Measurements from ENCODE around the gene UPP1. TPM values are rescaled to one million over a fixed set of nuclear protein-coding genes. Genes with fewer than 3 reads are reported as not detected.

UPP1 gene
- total RNA-seq, 2 experiments from 2014 or later: 89.6 to 93.3 TPM

DNA sequence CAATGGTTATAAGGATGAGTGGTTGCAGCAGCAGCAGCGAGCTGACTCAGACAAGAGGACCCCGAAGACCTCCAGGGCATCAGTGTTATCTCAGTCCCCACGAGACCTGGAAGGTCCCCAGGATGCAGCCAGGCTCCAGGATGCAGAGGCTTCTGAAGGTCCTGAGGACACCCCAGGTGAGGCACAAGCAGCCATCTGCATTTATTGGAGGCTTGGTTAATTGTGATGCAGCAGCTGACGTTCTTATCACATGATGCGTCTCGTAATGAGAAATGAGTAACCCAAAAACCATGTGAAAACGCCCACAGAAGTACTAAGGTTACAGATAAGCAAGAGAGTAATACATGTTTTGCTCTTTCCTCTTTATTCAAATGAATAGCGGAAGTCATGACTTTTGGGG is 36.3 kb upstream of the UPP1 start:
- intact Hi-C loops (cut with micrococcal nuclease): no loop called here

DNA sequence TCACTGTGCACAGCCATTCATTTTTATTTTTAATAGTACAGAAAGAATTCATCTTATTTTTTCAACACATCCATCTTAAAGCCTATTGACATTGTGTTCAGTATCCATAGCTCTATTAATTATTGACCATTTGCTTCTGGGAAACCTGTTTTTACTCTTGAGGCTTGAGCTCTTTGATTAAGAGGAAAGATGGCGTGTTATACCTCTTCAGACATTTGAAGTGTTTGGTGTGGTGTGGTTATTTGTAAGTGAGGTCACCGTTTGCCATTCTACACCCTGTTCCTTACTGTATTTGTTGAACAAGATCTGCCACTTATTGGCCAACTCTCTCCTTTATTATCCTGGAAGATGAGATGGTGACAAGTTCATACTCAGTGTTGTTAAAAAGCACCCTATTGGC is 35.3 kb upstream of the UPP1 start:
- POLR2A ChIA-PET: interaction anchor here (1.4 kb wide), 1 partner anchor 31 kb away, joined by 7 read pairs; no protein-coding TSS in a partner anchor
- intact Hi-C loops (cut with micrococcal nuclease): no loop called here
- ATAC-seq: no peak

More for the DNA sequence above, 36.3 kb upstream of the UPP1 start:
- POLR2A ChIA-PET: interaction anchor here (1.4 kb wide), 1 partner anchor 32 kb away, joined by 7 read pairs; no protein-coding TSS in a partner anchor
- H3K27ac Mint-ChIP-seq: no peak overlapping the region
- CTCF ChIA-PET: interaction anchor here (0.8 to 1.0 kb wide), 2 partner anchors 58 to 64 kb away, joined by 3 to 4 read pairs; no protein-coding TSS in a partner anchor
- peaks cover 2% of the 10 kb centered on the region for H3K36me3 Mint-ChIP-seq (ENCODE audit: low read depth)
- ATAC-seq: peak; percentile 76
- DNase-seq: peak; percentile 58
- no peak overlapping the region for H3K4me3 Mint-ChIP-seq
- no peaks in the 10 kb centered on the region for H3K27me3 Mint-ChIP-seq
- H3K9me3 Mint-ChIP-seq: peaks cover 7% of the 10 kb centered on the region
- peaks cover 7% of the 10 kb centered on the region for H3K4me1 Mint-ChIP-seq (ENCODE audit: low read depth)
- TF ChIP-seq, protein P1, sequence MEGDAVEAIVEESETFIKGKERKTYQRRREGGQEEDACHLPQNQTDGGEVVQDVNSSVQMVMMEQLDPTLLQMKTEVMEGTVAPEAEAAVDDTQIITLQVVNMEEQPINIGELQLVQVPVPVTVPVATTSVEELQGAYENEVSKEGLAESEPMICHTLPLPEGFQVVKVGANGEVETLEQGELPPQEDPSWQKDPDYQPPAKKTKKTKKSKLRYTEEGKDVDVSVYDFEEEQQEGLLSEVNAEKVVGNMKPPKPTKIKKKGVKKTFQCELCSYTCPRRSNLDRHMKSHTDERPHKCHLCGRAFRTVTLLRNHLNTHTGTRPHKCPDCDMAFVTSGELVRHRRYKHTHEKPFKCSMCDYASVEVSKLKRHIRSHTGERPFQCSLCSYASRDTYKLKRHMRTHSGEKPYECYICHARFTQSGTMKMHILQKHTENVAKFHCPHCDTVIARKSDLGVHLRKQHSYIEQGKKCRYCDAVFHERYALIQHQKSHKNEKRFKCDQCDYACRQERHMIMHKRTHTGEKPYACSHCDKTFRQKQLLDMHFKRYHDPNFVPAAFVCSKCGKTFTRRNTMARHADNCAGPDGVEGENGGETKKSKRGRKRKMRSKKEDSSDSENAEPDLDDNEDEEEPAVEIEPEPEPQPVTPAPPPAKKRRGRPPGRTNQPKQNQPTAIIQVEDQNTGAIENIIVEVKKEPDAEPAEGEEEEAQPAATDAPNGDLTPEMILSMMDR (IDR thresholded peaks at IDR 0.05): no peak

DNA sequence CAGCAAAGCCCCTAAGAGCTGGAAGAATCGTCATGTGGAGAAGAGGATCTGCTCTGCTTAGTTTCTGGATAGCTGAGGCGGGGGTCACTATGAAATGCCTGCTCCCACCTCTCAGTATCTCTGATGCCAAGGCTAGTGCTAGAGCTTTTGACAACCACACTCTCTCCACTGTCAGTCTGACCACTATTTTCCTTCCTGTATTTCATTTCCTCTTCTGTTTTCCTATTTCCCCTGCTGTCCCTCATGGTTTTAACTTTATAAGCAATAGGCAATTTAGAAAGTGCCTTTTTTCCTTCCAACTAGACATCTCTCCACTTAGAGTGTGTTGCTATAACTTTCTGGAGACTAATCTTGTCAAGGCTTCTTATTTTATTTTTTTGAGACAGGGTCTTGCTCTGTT is 30.1 kb upstream of the UPP1 start:
- Mint-ChIP-seq H3K9me3 (peaks cover 17% of the 10 kb centered on the region), H3K27me3 (peaks cover 5% of the 10 kb centered on the region), H3K4me1 (ENCODE audit: low read depth) (no peaks in the 10 kb centered on the region), H3K4me3 (no peak overlapping the region), H3K36me3 (ENCODE audit: low read depth) (peaks cover 7% of the 10 kb centered on the region), H3K27ac (no peak overlapping the region)
- intact Hi-C loops (cut with micrococcal nuclease): no loop called here
- ATAC-seq (no peak), DNase-seq (no peak)
- ChIA-PET POLR2A (no interaction called here), CTCF (no interaction called here)
- TF ChIP-seq, protein P1 (IDR thresholded peaks at IDR 0.05): no peak

More for the DNA sequence above, 35.3 kb upstream of the UPP1 start:
- DNase-seq: no peak
- TF ChIP-seq, protein P1 (IDR thresholded peaks at IDR 0.05): no peak
- no peaks in the 10 kb centered on the region for H3K27me3 Mint-ChIP-seq
- H3K4me1 Mint-ChIP-seq (ENCODE audit: low read depth): peaks cover 7% of the 10 kb centered on the region
- CTCF ChIA-PET: interaction anchor here (1.0 kb wide), 1 partner anchor 47 kb away, joined by 3 read pairs; no protein-coding TSS in a partner anchor
- H3K27ac Mint-ChIP-seq: no peak overlapping the region
- peaks cover 2% of the 10 kb centered on the region for H3K36me3 Mint-ChIP-seq (ENCODE audit: low read depth)
- H3K4me3 Mint-ChIP-seq: no peak overlapping the region
- peaks cover 11% of the 10 kb centered on the region for H3K9me3 Mint-ChIP-seq

DNA sequence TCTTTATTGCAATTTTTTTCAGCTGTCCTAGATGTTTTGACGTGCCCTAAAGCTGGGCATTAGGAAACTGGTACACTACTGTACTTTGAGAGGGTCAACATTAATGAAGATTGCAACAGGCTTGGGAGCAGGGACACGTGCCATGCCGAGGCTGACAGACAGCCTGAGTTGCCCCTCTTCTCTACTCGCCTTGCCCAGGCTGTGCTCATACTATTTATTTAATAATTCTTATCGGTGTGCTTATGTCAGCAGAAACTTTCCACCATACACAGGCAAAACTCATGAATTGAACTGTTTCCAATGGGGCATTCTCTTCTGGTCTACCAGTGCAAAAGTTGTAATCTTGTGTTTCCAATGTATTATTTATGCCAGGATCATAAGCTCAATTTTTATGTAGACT is 29.4 kb upstream of the UPP1 start:
- Mint-ChIP-seq H3K4me1 (ENCODE audit: low read depth) (no peaks in the 10 kb centered on the region), H3K4me3 (no peak overlapping the region), H3K27me3 (peaks cover 5% of the 10 kb centered on the region), H3K36me3 (ENCODE audit: low read depth) (peaks cover 7% of the 10 kb centered on the region), H3K27ac (no peak overlapping the region), H3K9me3 (peaks cover 17% of the 10 kb centered on the region)
- no peak for DNase-seq
- CTCF ChIA-PET: no interaction called here
- intact Hi-C loops (cut with micrococcal nuclease): no loop called here
- TF ChIP-seq, protein P1 (IDR thresholded peaks at IDR 0.05): no peak
- POLR2A ChIA-PET: no interaction called here
- ATAC-seq: no peak

DNA sequence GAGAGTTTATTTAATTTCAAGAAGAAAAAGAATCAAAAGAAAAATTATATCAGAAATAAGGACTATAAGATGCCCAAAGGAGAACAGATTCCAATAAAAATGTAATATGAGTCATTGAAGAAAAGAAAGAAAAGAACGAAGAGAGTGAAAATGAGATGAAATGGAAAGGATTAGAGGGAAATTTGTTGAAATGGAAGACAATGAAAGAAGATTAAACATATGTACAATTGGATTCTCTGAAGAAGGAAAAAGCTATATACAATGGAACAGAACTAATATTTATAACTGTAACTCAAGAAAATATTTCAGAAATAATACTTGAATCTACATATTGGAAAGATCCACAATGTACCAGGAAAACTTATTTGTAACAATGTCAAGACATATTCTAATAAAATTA is 25.1 kb upstream of the UPP1 start:
- ATAC-seq (no peak), DNase-seq (no peak)
- CTCF ChIA-PET: no interaction called here
- H3K4me1 Mint-ChIP-seq (ENCODE audit: low read depth): no peaks in the 10 kb centered on the region
- H3K9me3 Mint-ChIP-seq: peaks cover 5% of the 10 kb centered on the region
- intact Hi-C loops (cut with micrococcal nuclease): no loop called here
- TF ChIP-seq, protein P1 (IDR thresholded peaks at IDR 0.05): no peak
- no peak overlapping the region for H3K4me3 Mint-ChIP-seq
- peaks cover 5% of the 10 kb centered on the region for H3K36me3 Mint-ChIP-seq (ENCODE audit: low read depth)
- H3K27ac Mint-ChIP-seq: no peak overlapping the region
- H3K27me3 Mint-ChIP-seq: peaks cover 5% of the 10 kb centered on the region
- POLR2A ChIA-PET: interaction anchor here (0.7 kb wide), 1 partner anchor 73 kb away, joined by 3 read pairs; no protein-coding TSS in a partner anchor

Measured in activated CD8-positive, alpha-beta T cell treated with anti-CD3 and anti-CD28 coated beads for 36 hours (primary cell).